GM20431 (cell line): Measurements from ENCODE around the gene TBC1D22A.

Experiments used
- in situ Hi-C: fragments of 300-500 bp; cut with MseI, MboI; formaldehyde crosslinking; loops from one replicate; pipeline ENCODE4 v1.15.0; 2020; ENCODE audit warnings: low sequenced_read_pairs; ENCODE audit not compliant: unreplicated experiment

TBC1D22A gene

GRCh38 chr22:46851311-46851710 is 88.9 kb downstream of the TBC1D22A start:
- in situ Hi-C loops: no loop called here

DNA sequence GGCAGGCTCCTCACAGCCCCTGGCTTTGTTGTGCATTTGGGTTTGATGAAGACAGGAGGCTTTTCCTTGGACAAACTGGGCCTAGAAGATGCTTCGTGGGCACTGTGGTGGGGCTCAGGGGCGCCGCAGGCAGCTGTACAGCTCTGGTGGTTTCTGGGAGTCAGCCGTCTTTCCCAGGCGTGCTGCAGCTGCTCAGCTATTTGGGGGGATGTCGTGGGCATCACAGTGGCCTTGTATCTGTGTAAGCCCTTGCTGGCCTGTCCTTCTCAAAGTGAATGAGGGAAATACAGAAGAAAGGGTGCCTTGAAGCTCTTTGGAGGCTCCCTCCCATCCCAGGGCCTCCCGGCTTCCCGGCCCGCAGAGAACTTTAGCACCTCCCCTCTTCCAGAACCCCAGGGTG is 89.5 kb downstream of the TBC1D22A start:
- in situ Hi-C loops: no loop called here

DNA sequence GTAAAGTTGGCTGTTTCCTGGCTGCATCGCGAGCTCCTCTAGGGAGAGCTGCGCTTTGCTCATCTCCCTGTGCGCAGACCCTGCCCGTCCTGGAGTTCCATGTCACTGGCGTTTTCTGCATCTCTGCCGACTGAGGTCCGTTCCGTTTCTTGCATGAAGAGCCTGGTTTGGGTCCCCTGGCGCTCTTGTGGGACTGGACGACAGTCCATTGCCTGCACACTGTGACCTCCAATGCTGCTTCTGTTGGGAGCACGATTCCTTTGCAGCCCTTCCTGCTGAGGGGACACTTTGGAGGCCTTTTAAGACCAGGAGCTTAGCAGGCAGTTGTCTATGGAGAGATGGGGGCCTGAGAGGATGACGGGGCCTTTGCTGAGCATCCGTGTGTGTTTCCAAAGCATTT is 90.3 kb downstream of the TBC1D22A start:
- in situ Hi-C loops: no loop called here

- in situ Hi-C loops: no loop called here
Measured at GRCh38 chr22:46853191-46853590, 90.7 kb downstream of the TBC1D22A start.

DNA sequence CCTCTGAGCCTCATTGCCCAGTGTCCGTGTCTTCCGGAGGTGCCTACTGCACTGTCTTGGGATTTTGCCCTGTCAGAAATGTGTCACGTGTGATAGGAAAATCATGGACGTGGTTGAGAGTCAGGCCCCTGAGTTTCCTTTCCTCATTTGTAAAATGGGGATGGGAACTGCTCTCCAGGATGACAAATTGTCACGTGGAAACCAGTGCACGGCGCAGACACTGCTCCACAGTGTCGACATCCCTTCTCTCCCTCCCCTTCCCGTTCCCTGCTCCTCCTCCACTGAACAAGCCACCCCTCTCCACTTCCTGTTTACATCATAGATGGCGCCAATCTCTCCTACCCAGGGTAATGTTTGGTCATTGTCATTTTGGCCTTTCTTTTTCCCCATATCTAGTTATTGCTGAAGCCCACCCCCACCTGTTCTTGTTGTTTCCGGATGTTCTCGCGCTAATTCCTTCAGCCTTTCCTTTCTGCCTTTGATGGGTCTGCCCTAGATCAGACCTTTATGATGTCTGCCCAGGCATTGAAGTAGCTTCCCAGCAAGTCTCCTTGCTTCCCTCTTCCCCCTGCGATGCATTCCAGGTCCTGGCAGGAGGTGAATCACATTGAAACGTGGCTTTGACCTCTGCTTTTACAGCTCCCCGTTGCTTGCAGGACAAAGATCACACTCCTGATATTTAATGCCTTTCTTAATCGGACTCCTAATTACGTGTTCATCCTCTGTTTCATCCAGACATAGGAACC is 91.8 kb downstream of the TBC1D22A start:
- in situ Hi-C loops: no loop called here

DNA sequence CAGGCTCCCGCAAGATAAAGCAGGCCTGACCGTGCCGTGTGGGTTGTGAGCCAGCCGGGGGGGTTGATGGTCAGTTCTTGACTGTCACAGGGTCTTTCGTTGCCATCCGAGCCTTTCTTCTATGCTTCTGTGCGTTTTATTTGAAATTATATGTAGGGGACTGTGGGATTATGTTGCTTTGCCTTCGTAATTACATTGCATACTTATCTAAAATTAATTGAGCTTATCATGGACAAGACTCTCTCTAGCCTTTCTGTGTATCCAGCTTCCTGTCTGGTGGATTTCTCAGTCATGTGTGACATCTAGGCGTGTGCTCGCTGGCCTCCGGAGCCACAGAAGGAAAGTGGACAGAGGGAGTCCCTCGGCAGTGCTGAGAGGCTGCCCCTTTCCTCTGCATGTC is 93.2 kb downstream of the TBC1D22A start:
- in situ Hi-C loops: no loop called here

DNA sequence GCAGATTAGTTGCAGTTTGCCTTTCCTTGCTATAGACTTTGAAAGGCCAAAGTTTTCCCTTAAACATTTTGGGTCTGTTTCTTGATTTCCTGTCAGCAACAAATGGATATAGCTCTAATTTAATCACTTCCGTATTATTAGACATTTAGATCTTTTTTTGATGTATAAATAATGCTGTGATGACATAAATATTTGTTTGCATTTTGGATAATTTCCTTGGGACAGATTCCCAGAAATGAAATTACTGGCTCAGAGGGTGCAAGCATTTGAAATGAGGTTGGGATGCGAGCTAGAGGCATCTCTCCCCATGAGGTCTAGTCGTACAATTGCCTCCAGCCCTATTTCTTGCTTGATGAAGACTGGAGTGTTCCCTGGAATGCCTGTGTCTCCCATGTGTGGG is 94.2 kb downstream of the TBC1D22A start:
- in situ Hi-C loops: no loop called here

DNA sequence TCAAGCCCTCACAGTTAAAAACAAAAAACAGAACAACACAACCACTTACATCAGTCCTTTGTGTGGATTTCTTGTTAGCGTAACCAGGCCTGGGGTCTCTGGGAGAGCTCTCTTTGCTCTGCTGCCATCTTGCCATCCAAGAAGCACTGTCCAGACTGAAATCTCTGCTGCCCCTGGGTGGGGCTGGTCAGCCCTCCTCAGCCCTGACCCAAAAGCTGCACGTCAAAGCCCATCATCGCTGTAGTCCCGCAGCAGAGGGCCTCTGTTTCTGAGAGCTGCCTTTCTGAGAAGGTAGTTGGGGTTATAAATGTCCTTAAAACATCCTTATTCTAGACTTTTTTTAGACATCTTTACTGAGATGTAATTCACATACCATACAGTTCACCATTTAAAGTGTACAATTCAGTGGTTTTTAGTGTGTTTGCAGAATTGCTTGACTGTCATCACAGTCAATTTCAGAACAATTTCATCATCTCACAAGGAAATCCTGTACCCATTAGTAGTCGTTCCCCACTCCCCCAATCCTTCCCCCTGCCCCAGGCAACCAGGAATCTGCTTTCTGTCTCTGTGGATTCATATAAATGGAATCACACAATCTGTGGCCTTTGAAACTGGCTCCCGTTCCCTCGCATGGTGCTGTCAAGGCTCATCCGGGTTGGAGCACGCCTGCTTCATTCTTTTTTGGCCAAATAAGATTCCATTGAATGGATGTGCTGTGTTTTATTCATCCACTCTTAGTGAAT is 94.9 kb downstream of the TBC1D22A start:
- in situ Hi-C loops: no loop called here

- in situ Hi-C loops: no loop called here
Measured at GRCh38 chr22:46857885-46858143, 95.4 kb downstream of the TBC1D22A start.

DNA sequence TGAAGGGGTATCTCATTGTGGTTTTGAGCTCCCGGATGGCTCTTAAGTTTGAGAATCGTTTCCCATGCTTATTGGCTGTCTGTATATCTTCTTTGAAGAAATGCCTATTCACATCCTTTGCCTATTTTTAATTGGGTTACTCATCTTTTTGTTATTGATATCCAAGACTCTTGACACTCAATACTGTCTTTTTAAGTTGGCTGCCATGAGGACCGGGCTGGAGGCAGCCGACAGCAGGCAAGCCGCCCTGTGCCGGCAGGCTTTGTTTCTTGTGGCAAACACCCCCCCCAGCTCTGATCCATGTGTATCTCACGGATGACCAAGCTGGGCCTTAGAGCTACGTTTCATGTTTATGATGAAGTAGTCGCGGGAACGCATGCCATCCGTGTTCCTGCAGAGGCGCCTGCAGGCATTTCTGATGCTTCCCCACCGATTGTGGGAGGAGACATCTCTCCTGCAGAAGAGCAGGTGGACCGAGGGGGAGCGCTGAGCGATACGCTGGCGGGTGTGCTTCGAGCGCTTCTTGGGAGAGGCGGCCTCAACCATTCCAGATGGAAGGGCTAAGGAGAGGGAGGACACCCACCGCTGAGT is 95.8 kb downstream of the TBC1D22A start:
- in situ Hi-C loops: no loop called here

DNA sequence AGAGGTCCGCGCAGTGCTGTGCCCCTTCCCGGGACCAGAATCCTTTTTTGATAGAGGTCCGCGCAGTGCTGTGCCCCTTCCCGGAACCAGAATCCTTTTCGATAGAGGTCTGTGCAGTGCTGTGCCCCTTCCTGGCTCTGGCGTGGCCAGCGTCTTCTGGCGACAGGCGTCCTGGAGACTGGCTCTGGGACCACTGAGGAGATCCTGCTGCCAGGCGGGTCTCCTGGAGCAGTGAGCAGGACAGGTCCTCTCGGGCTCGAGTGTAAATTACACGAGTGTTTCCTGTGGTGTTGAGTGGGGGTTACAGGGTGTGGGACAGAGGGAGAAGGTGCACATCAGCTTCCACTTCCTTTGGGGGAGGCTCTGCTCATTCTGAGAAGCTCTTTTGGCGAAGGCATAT is 98.1 kb downstream of the TBC1D22A start:
- in situ Hi-C loops: no loop called here

- in situ Hi-C loops: no loop called here
Measured at GRCh38 chr22:46861468-46862367, 99.3 kb downstream of the TBC1D22A start.

DNA sequence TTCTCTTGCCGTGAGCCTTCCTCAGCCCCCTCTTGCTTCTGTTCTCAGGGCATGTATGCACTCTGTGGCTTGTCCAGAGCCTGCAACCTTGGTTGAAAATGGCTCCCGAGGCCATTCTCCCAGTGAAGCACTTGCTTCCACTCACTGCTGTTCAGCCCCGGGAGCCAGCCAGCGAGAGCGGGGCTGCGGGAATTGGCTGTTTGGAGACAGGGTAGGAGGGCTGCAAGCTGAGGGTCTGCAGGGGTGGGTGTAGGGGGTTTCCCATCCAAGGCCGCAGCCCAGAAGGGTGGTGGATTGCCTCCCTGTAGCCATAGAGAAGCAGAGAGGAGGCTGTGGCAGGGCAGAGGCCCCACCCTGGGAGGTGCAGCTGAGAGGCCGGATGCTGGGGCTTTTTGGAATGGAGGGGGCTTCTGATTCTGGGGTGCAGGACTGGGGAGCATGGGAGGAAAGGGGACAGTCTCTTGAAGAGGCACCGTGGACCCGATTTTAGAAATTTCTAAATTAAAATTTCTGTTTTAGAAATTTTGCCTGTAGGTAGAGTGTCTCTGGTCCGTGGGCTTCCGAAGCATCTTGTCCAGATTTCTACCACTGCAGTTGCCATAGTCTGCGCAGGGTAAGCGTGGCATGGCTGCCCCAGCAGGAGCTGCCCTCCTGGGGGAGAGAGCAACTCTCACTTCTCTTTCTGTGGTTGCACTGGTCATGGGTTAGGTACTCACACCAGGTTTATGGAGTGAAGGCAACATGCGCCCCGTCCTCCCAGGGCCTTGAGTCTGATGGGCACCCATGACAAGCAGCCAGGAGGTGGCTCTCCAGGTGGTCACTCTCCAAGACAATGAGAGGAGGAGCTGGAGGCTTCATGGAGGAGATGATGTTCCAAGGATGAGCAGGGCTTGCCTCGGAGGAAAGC is 100.2 kb downstream of the TBC1D22A start:
- in situ Hi-C loops: no loop called here

- in situ Hi-C loops: no loop called here
Measured at GRCh38 chr22:46863794-46864193, 101.3 kb downstream of the TBC1D22A start.

GRCh38 chr22:46864314-46865051 is 102.0 kb downstream of the TBC1D22A start:
- in situ Hi-C loops: no loop called here

GRCh38 chr22:46865052-46865434 is 102.6 kb downstream of the TBC1D22A start:
- in situ Hi-C loops: no loop called here

DNA sequence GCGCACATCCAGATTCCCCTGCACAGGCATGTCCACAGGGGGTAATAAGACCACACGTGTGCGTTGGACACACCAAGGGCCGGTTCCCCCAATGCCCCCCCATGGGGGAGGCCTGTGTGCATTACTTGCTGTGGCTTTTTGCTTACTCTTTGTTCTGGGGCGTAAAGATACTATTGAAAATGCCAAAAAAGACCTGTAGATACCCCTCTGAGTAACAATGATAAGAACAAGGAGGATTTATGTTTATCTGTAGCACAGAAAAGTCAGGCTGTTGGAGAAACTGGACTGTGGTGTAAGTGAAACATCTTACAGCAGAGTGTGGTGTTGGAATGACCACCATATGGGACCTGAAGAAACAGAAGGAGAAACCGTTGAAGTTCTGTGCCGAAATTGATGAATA is 103.2 kb downstream of the TBC1D22A start:
- in situ Hi-C loops: no loop called here

GRCh38 chr22:46866591-46866990 is 104.1 kb downstream of the TBC1D22A start:
- in situ Hi-C loops: no loop called here

DNA sequence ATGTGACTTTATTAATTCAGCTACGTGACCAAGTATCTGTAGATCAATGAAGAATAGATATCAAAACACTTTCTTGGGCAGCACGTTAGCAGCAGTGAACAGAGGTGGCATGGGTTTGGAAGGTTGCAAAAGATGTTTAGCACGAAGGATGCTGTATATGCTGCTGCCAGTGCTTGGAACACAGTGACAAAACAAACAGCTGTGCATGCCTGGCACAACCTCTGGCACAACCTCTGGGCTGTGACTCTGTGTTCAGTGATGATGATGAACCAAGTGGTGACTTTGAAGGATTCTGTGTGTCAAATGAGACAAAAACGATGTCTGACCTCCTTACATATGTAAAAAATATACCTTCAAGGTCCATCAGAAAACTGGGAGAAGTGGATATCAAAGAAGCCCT is 104.7 kb downstream of the TBC1D22A start:
- in situ Hi-C loops: no loop called here
